Measurements from ENCODE around the gene USP47.

The USP47 gene

GRCh38 chr11:12005476-12005875 lies 163.7 kb downstream of the USP47 start:
- no peak for TF ChIP-seq CTCF (conservative IDR thresholded peaks at IDR 0.05; ENCODE audit: low read depth, low read length)
- H3K4me3 ChIP-seq (ENCODE audit: low read depth, low read length) = no peak overlapping the region
- peak; percentile 77 for DNase-seq (ENCODE audit: low read depth)

- no peak overlapping the region for H3K4me3 ChIP-seq (ENCODE audit: low read depth, low read length)
- no peak for DNase-seq (ENCODE audit: low read depth)
- no peak for TF ChIP-seq CTCF (conservative IDR thresholded peaks at IDR 0.05; ENCODE audit: low read depth, low read length)
These were observed 164.9 kb downstream of the USP47 start for GRCh38 chr11:12006552-12007229.

- H3K4me3 ChIP-seq (ENCODE audit: low read depth, low read length) = no peak overlapping the region
- no peak for DNase-seq (ENCODE audit: low read depth)
- TF ChIP-seq CTCF (conservative IDR thresholded peaks at IDR 0.05; ENCODE audit: low read depth, low read length) = no peak
These were observed 165.4 kb downstream of the USP47 start for GRCh38 chr11:12007230-12007593.

GRCh38 chr11:12007769-12008737 lies 166.3 kb downstream of the USP47 start, which contains the start of gene DKK3:
Gene DKK3, minus strand, starts transcription at chr11:12008626. Its CDS starts 44 bp downstream, at chr11:12008582.
- peak within 1 kb of the TSS; percentile 67 for H3K4me3 ChIP-seq (ENCODE audit: low read depth, low read length)
- DNase-seq (ENCODE audit: low read depth) = no peak
- TF ChIP-seq CTCF (conservative IDR thresholded peaks at IDR 0.05; ENCODE audit: low read depth, low read length) = no peak
